MCF 10A (cell line): ENCODE measurements around the gene MARF1. TPM values are rescaled to one million over a fixed set of nuclear protein-coding genes. Genes with fewer than 3 reads are reported as not detected.

Source experiments
- BruUV-seq: library from RNA; stranded (reverse); fragments of 400-500 nt; replicated peaks from 2 replicates; lab custom pipeline; 2021; lab: Mats Ljungman, UMichigan
- CTCF ChIA-PET: fragments of 300-600 bp; sonication (Branson Sonifier 250); formaldehyde crosslinking; extraction: SDS; loops from one replicate; lab custom pipeline; 2021; ENCODE audit warnings: antibody characterized with exemption, inconsistent platforms; lab: Yijun Ruan, JAX
- POLR2A ChIA-PET: fragments of 300-600, 350-650 bp; sonication (Branson Sonifier 250); formaldehyde crosslinking; extraction: SDS; loops from one replicate; lab custom pipeline; 2020; ENCODE audit warnings: antibody characterized with exemption, inconsistent platforms; lab: Yijun Ruan, JAX
- DNase-seq: peaks from one replicate; pipeline ENCODE4 v3.0.0-alpha.2; 2018; ENCODE audit not compliant: unreplicated experiment
- H3K27ac Mint-ChIP-seq: one replicate; pipeline ENCODE4 v1.8.0; 2022; ENCODE audit warnings: mild to moderate bottlenecking, low read depth, mixed read lengths; ENCODE audit not compliant: unreplicated experiment
- H3K27me3 Mint-ChIP-seq: one replicate; pipeline ENCODE4 v1.8.0; 2022; ENCODE audit warnings: mixed read lengths; ENCODE audit not compliant: insufficient read depth, unreplicated experiment
- H3K36me3 Mint-ChIP-seq: one replicate; pipeline ENCODE4 v1.8.0; 2022; ENCODE audit warnings: mild to moderate bottlenecking, moderate library complexity, mixed read lengths; ENCODE audit not compliant: insufficient read depth, unreplicated experiment
- H3K4me1 Mint-ChIP-seq: one replicate; pipeline ENCODE4 v1.8.0; 2022; ENCODE audit warnings: mixed read lengths; ENCODE audit not compliant: insufficient read depth, unreplicated experiment
- H3K4me3 Mint-ChIP-seq: one replicate; pipeline ENCODE4 v1.8.0; 2022; ENCODE audit warnings: mild to moderate bottlenecking, moderate library complexity, mixed read lengths; ENCODE audit not compliant: unreplicated experiment
- H3K9me3 Mint-ChIP-seq: one replicate; pipeline ENCODE4 v1.8.0; 2022; ENCODE audit warnings: mixed read lengths; ENCODE audit not compliant: unreplicated experiment
- intact Hi-C: fragments of 100-400 bp; cut with micrococcal nuclease; formaldehyde crosslinking; loops from 2 replicates; pipeline ENCODE4 v1.14.1; 2022
- total RNA-seq: library from RNA; stranded (reverse); gene quantifications from 2 replicates; pipeline ENCODE4 v1.2.3, GENCODE V29; 2022
- TF ChIP-seq, protein P1 (sequence below): fragments of 200-600 bp; IDR thresholded peaks from one replicate; pipeline ENCODE4 v1.8.0; 2022; ENCODE audit warnings: antibody characterized with exemption, mild to moderate bottlenecking; ENCODE audit not compliant: unreplicated experiment

MARF1 gene
- total RNA-seq, 1 experiment from 2014 or later = 48.1 TPM

- CTCF ChIA-PET = no interaction called here
- H3K9me3 Mint-ChIP-seq = peaks cover 8% of the 10 kb centered on the region
- TF ChIP-seq, protein P1, sequence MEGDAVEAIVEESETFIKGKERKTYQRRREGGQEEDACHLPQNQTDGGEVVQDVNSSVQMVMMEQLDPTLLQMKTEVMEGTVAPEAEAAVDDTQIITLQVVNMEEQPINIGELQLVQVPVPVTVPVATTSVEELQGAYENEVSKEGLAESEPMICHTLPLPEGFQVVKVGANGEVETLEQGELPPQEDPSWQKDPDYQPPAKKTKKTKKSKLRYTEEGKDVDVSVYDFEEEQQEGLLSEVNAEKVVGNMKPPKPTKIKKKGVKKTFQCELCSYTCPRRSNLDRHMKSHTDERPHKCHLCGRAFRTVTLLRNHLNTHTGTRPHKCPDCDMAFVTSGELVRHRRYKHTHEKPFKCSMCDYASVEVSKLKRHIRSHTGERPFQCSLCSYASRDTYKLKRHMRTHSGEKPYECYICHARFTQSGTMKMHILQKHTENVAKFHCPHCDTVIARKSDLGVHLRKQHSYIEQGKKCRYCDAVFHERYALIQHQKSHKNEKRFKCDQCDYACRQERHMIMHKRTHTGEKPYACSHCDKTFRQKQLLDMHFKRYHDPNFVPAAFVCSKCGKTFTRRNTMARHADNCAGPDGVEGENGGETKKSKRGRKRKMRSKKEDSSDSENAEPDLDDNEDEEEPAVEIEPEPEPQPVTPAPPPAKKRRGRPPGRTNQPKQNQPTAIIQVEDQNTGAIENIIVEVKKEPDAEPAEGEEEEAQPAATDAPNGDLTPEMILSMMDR = no peak
- H3K27me3 Mint-ChIP-seq = no peaks in the 10 kb centered on the region
- POLR2A ChIA-PET = no interaction called here
- intact Hi-C loops = no loop called here
- BruUV-seq = no TSS peak
- H3K27ac Mint-ChIP-seq = no peak overlapping the region
- H3K4me1 Mint-ChIP-seq = no peaks in the 10 kb centered on the region
- no peak for DNase-seq
- H3K4me3 Mint-ChIP-seq = no peak overlapping the region
- peaks cover 6% of the 10 kb centered on the region for H3K36me3 Mint-ChIP-seq
These were observed 59.4 kb downstream of the MARF1 start for GRCh38 chr16:15583526-15583925.

DNA sequence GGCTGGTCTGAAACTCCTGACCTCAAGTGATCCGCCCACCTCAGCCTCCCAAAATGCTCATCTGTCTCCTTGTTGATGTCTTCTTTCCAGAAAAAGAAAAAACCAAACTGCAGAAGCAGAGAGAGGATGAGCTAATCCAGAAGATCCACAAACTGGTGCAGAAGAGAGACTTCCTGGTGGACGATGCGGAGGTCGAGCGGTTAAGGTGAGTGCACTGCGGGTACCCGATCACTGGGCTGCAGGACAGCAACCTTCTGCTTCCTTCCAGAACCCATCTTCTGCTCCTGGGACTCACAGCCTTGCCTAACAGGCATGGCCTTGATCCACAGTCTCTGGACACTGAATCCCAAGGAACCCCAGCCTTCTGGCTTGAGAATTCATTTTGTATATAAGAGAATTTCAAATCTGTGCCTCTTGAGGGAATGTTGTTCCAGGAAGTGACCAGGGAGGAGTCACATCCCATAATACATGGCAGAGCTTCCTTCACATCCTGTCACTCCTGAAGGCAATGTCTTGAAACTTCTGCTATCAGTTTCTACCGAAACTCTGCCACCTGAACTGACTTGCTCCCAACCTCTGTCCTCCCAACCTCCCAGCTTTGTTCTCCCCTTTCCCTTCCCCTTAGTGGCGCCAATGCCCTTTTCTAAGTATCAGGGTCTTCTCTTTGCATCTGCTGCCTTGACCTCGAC, 61.7 kb downstream of the MARF1 start:
- Mint-ChIP-seq H3K4me3 (no peak overlapping the region), H3K27me3 (no peaks in the 10 kb centered on the region)

DNA sequence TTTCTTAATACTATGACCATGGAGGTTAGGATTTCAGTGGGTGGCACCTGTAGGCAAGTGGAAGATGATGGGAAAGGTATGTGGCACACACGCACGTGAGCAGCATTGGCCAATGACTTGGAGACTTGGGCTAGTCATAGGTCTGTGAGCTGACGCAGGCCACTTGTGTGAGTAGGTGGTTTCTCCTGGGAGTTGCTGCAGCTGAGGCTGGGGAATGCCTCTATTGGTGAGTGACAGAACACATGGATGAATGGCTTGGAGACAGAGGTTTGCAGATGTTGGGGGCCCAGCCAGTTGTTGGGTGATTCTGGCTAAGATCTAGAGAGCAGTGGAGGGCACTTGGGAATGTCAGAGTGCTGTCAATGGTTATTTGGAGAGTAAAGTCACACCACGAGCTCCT, 64.1 kb downstream of the MARF1 start:
- BruUV-seq = no TSS peak
- CTCF ChIA-PET = interaction anchor here (0.6 kb wide), 1 partner anchor 154 kb away, joined by 3 read pairs; no protein-coding TSS in a partner anchor

More for the DNA sequence above, 61.7 kb downstream of the MARF1 start:
- intact Hi-C loops = no loop called here
- H3K36me3 Mint-ChIP-seq = no peaks in the 10 kb centered on the region
- no peak overlapping the region for H3K27ac Mint-ChIP-seq
- H3K4me1 Mint-ChIP-seq = peaks cover 6% of the 10 kb centered on the region
- POLR2A ChIA-PET = interaction anchor here (1.8 kb wide), 1 partner anchor 9 kb away, joined by 5 read pairs; no protein-coding TSS in a partner anchor
- no TSS peak for BruUV-seq
- peaks cover 7% of the 10 kb centered on the region for H3K9me3 Mint-ChIP-seq
- TF ChIP-seq, protein P1 = no peak
- CTCF ChIA-PET = interaction anchor here (0.5 to 1.1 kb wide), 4 partner anchors 8 to 45 kb away, joined by 3 to 5 read pairs (median 3); no protein-coding TSS in a partner anchor
- DNase-seq = no peak

More for the DNA sequence above, 64.1 kb downstream of the MARF1 start:
- peak; percentile 18 for DNase-seq
- no peaks in the 10 kb centered on the region for H3K36me3 Mint-ChIP-seq
- H3K27ac Mint-ChIP-seq = no peak overlapping the region
- TF ChIP-seq, protein P1 = no peak
- H3K4me1 Mint-ChIP-seq = peaks cover 9% of the 10 kb centered on the region
- POLR2A ChIA-PET = no interaction called here
- no peaks in the 10 kb centered on the region for H3K9me3 Mint-ChIP-seq
- no peaks in the 10 kb centered on the region for H3K27me3 Mint-ChIP-seq
- no peak overlapping the region for H3K4me3 Mint-ChIP-seq
- intact Hi-C loops = no loop called here
